Prostate gland (tissue), 2 donors: ENCODE data around the gene PLCB1. TPM values are rescaled to one million over a fixed set of nuclear protein-coding genes. Genes with fewer than 3 reads are reported as not detected.

Experiments used
- DNase-seq: peaks from one replicate; pipeline ENCODE4 v3.0.0-alpha.2; 2019; ENCODE audit warnings: low spot score
- H3K27ac ChIP-seq, 2 donors: fragments of 200-600 bp; sonication (generic); 2 replicates each; pipeline ENCODE4 v1.5.1; 2017 to 2019
- H3K27me3 ChIP-seq: fragments of 200-600 bp; sonication (generic); replicated peaks from 2 replicates; pipeline ENCODE4 v1.5.1; 2019; ENCODE audit not compliant: insufficient read depth
- H3K36me3 ChIP-seq, 2 donors: fragments of 200-600 bp; sonication (generic); 1 replicate in 1 of 2; 2 replicates in 1 of 2; pipeline versions ENCODE4 v1.5.1 to v1.8.1; 2017 to 2019
- H3K4me1 ChIP-seq: fragments of 200-600 bp; sonication (generic); replicated peaks from 2 replicates; pipeline ENCODE4 v1.5.1; 2019
- H3K4me3 ChIP-seq, 2 donors: fragments of 200-600 bp; sonication (generic); 2 replicates each; pipeline ENCODE4 v1.5.1; 2017 to 2019
- H3K9me3 ChIP-seq: fragments of 200-600 bp; sonication (generic); 2 replicates; pipeline ENCODE4 v1.5.1; 2017
- POLR2A ChIP-seq: fragments of 450-650 bp; IDR thresholded peaks from one replicate; pipeline ENCODE4 v1.6.1; 2016; ENCODE audit warnings: antibody characterized with exemption, mild to moderate bottlenecking
- POLR2AphosphoS5 ChIP-seq: sonication (generic); formaldehyde crosslinking; IDR thresholded peaks from one replicate; pipeline ENCODE4 v1.6.1; 2017; ENCODE audit warnings: antibody characterized with exemption
- WGBS: methylation state at CpG from one replicate; pipeline ENCODE4 v1.1.5; 2018; 5-methylcytosine and 5-hydroxymethylcytosine counted together
- intact Hi-C: fragments of 100-400 bp; cut with DNase I; formaldehyde crosslinking; loops from one replicate; pipeline ENCODE4 v1.14.2; 2022
- total RNA-seq, 2 donors: library from RNA; depleted of rRNA; stranded (reverse); fragments of >200 nt; gene quantifications; one replicate each; pipeline ENCODE4 v1.1.0, GENCODE V29; 2016
- TF ChIP-seq, protein P1 (sequence below), 4 experiments: fragments of 200-600 bp in 2 of 4; fragments of 450-650 bp in 2 of 4; sonication (generic) in 2 of 4; IDR thresholded peaks; 1 replicate in 3 of 4; 2 replicates in 1 of 4; pipeline ENCODE4 v1.5.1; 2016 to 2019; ENCODE audit warnings: antibody characterized with exemption in 4 of 4, mild to moderate bottlenecking in 2 of 4, moderate library complexity in 2 of 4

PLCB1 gene
- total RNA-seq, 2 donors from 2014 or later = 24.3 to 26.3 TPM

DNA sequence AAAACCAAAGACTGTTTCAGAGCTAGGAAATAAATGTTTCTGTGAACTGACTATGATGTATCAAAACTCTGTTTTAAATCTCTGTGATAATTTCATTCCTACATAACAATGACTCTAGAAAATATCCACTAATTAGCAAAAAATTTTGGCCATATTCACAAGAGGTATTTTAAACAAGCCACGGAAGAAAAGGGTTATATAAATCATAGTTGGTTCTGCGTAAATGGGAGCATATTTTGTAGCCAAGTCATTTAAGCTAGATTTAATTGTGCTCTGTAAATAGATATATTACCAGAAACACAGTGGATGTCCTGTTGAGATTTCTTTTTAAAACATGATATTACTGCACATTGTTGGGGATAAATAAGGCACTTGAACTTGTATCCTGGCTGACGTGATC, 520.3 kb downstream of the PLCB1 start:
- Histone ChIP-seq H3K27ac (no peak overlapping the region), H3K36me3 (no peaks in the 10 kb centered on the region), H3K4me3 (no peak overlapping the region), H3K9me3 (no peaks in the 10 kb centered on the region), H3K4me1 (no peaks in the 10 kb centered on the region), H3K27me3 (no peaks in the 10 kb centered on the region)
- no peak for TF ChIP-seq POLR2A
- TF ChIP-seq, protein P1, sequence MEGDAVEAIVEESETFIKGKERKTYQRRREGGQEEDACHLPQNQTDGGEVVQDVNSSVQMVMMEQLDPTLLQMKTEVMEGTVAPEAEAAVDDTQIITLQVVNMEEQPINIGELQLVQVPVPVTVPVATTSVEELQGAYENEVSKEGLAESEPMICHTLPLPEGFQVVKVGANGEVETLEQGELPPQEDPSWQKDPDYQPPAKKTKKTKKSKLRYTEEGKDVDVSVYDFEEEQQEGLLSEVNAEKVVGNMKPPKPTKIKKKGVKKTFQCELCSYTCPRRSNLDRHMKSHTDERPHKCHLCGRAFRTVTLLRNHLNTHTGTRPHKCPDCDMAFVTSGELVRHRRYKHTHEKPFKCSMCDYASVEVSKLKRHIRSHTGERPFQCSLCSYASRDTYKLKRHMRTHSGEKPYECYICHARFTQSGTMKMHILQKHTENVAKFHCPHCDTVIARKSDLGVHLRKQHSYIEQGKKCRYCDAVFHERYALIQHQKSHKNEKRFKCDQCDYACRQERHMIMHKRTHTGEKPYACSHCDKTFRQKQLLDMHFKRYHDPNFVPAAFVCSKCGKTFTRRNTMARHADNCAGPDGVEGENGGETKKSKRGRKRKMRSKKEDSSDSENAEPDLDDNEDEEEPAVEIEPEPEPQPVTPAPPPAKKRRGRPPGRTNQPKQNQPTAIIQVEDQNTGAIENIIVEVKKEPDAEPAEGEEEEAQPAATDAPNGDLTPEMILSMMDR (IDR thresholded peaks at IDR 0.05) = no peak
- no peak for TF ChIP-seq POLR2AphosphoS5
- intact Hi-C loops = no loop called here
- 70% methylated on average over 3 of the region's 3 CpGs for WGBS
- no peak for DNase-seq

DNA sequence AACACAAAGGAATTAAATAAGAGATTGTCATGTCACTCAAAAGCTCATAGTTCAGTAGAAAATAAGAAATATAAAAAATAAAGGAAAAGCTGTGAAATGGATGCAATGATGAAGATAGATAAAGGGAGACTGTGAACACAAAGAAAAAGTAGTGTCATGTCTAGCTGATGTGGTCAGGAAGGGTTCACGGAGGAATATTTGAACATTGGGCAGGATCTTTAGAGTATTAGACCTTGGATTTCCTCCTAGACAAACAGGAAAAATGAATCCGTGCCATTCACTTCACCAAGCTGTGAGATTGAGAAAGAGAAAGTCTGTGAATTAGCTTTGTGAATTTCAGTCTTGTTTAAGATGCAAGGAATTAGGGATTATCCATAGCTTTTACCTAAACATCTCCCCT, 522.4 kb downstream of the PLCB1 start:
- no peak for DNase-seq
- no peaks in the 10 kb centered on the region for H3K36me3 ChIP-seq
- no peak overlapping the region for H3K4me3 ChIP-seq
- no peaks in the 10 kb centered on the region for H3K27me3 ChIP-seq
- H3K4me1 ChIP-seq = no peaks in the 10 kb centered on the region
- TF ChIP-seq, protein P1 (IDR thresholded peaks at IDR 0.05) = no peak
- no peak for TF ChIP-seq POLR2AphosphoS5
- no peak for TF ChIP-seq POLR2A
- no peaks in the 10 kb centered on the region for H3K9me3 ChIP-seq
- WGBS = 48% methylated on average over 2 of the region's 2 CpGs
- no peak overlapping the region for H3K27ac ChIP-seq
- intact Hi-C loops = no loop called here

- WGBS = 85% methylated on average over 1 of the region's 1 CpG
- H3K4me3 ChIP-seq = no peak overlapping the region
- no peaks in the 10 kb centered on the region for H3K9me3 ChIP-seq
- H3K4me1 ChIP-seq = no peaks in the 10 kb centered on the region
- H3K27me3 ChIP-seq = no peaks in the 10 kb centered on the region
- intact Hi-C loops = no loop called here
- H3K27ac ChIP-seq = no peak overlapping the region
- DNase-seq = no peak
- TF ChIP-seq, protein P1 (IDR thresholded peaks at IDR 0.05) = no peak
- TF ChIP-seq POLR2AphosphoS5 (no peak), POLR2A (no peak)
- no peaks in the 10 kb centered on the region for H3K36me3 ChIP-seq
These were observed 524.3 kb downstream of the PLCB1 start for GRCh38 chr20:8656335-8656734.

DNA sequence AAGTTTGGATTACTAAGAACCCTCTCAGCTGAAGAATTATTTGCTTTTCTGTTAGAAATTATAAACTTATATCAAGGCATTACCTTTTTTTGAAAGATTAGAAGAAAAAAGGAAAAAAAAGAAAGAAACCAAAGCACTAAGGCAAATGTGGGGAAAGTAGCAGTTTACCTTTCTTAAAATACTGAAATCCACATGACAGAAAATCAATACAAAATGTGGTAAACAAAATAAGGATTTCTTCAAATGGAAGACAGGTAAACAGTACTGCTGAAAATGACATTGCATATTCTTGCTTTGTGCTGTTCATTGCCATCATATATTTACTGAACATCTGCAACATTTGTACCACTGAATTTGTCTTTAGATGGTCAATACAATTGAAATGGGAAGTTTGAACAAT, 525.6 kb downstream of the PLCB1 start:
- DNase-seq = no peak
- Histone ChIP-seq H3K27me3 (no peaks in the 10 kb centered on the region), H3K4me1 (no peaks in the 10 kb centered on the region), H3K36me3 (no peaks in the 10 kb centered on the region), H3K27ac (no peak overlapping the region), H3K4me3 (no peak overlapping the region), H3K9me3 (no peaks in the 10 kb centered on the region)
- TF ChIP-seq POLR2AphosphoS5 (no peak), POLR2A (no peak)
- TF ChIP-seq, protein P1 (IDR thresholded peaks at IDR 0.05) = no peak
- intact Hi-C loops = no loop called here

- H3K27ac ChIP-seq = no peak overlapping the region
- H3K4me3 ChIP-seq = no peak overlapping the region
- no peaks in the 10 kb centered on the region for H3K9me3 ChIP-seq
- no peak for TF ChIP-seq POLR2A
- TF ChIP-seq POLR2AphosphoS5 = no peak
- TF ChIP-seq, protein P1 (IDR thresholded peaks at IDR 0.05) = no peak
- H3K27me3 ChIP-seq = no peaks in the 10 kb centered on the region
- H3K4me1 ChIP-seq = no peaks in the 10 kb centered on the region
- H3K36me3 ChIP-seq = no peaks in the 10 kb centered on the region
- intact Hi-C loops = no loop called here
- WGBS = 82% methylated on average over 3 of the region's 3 CpGs
- no peak for DNase-seq
These were observed 526.0 kb downstream of the PLCB1 start for GRCh38 chr20:8658103-8658502.
